ENCODE results near the gene MTHFD1.

The MTHFD1 gene

GRCh38 chr14:64409126-64409920 lies 21.2 kb downstream of the MTHFD1 start:
- DNase-seq, result no peak

GRCh38 chr14:64410084-64410774 lies 22.1 kb downstream of the MTHFD1 start:
- no peak for DNase-seq

- DNase-seq, result no peak
These were observed 22.8 kb downstream of the MTHFD1 start for GRCh38 chr14:64411001-64411400.

GRCh38 chr14:64412237-64412636 lies 24.1 kb downstream of the MTHFD1 start:
- DNase-seq, result no peak

- DNase-seq, result no peak
These were observed 28.3 kb downstream of the MTHFD1 start for GRCh38 chr14:64416348-64416932.

GRCh38 chr14:64417055-64417770 lies 29.1 kb downstream of the MTHFD1 start:
- DNase-seq, result no peak

GRCh38 chr14:64417771-64418125 lies 29.6 kb downstream of the MTHFD1 start:
- DNase-seq, result no peak

- DNase-seq, result no peak
These were observed 30.9 kb downstream of the MTHFD1 start for GRCh38 chr14:64419003-64419402.

GRCh38 chr14:64421166-64421565 lies 33.0 kb downstream of the MTHFD1 start:
- no peak for DNase-seq

- no peak for DNase-seq
These were observed 33.9 kb downstream of the MTHFD1 start for GRCh38 chr14:64422005-64422404.

GRCh38 chr14:64422756-64423155 lies 34.6 kb downstream of the MTHFD1 start:
- no peak for DNase-seq

- no peak for DNase-seq
These were observed 35.8 kb downstream of the MTHFD1 start for GRCh38 chr14:64423987-64424386.

- DNase-seq, result no peak
These were observed 46.4 kb downstream of the MTHFD1 start for GRCh38 chr14:64434528-64434927.

- DNase-seq, result no peak
These were observed 50.2 kb downstream of the MTHFD1 start for GRCh38 chr14:64438181-64438841.

GRCh38 chr14:64439141-64439540 lies 51.0 kb downstream of the MTHFD1 start:
- DNase-seq, result no peak

GRCh38 chr14:64440494-64440893 lies 52.3 kb downstream of the MTHFD1 start:
- DNase-seq, result no peak

- no peak for DNase-seq
These were observed 54.3 kb downstream of the MTHFD1 start for GRCh38 chr14:64442300-64442988.

GRCh38 chr14:64444140-64444539 lies 56.0 kb downstream of the MTHFD1 start:
- no peak for DNase-seq

- DNase-seq, result no peak
These were observed 57.1 kb downstream of the MTHFD1 start for GRCh38 chr14:64444984-64445845.

GRCh38 chr14:64447876-64448670 lies 59.9 kb downstream of the MTHFD1 start:
- no peak for DNase-seq
